Endothelial cell of umbilical vein (primary cell): Measurements from ENCODE around the gene CRYZL1. TPM values are rescaled to one million over a fixed set of nuclear protein-coding genes. Genes with fewer than 3 reads are reported as not detected.

ENCODE experiments used
- BruUV-seq: library from RNA; stranded (reverse); fragments of 400-500 nt; replicated peaks from 2 replicates; lab custom pipeline; 2021; lab: Mats Ljungman, UMichigan
- CTCF ChIA-PET: fragments of 300-600, 350-600 bp; sonication (Branson Sonifier 250); formaldehyde crosslinking; loops from one replicate; lab custom pipeline; 2021; ENCODE audit warnings: antibody characterized with exemption, inconsistent platforms; lab: Charles Lee
- POLR2A ChIA-PET: fragments of 300-600, 350-600 bp; sonication (Branson Sonifier 250); formaldehyde crosslinking; loops from one replicate; lab custom pipeline; 2021; ENCODE audit warnings: antibody characterized with exemption, inconsistent platforms; lab: Charles Lee
- DNase-seq: peaks from one replicate; pipeline ENCODE4 v3.0.0-alpha.2; 2011; ENCODE audit warnings: low read depth, low spot score
- FAIRE-seq: peaks from 2 replicates; lab custom pipeline; 2011; peaks lifted over from hg19 to GRCh38; lab: Jason Lieb, UNC
- H2AFZ ChIP-seq: 2 replicates; pipeline ENCODE4 v1.6.0; 2012; ENCODE audit warnings: low read depth, low read length, control low read depth, inconsistent platforms
- H3K27ac ChIP-seq: 2 replicates; pipeline ENCODE4 v1.5.1; 2011; ENCODE audit warnings: low read depth, mild to moderate bottlenecking, control low read depth, low read length, moderate library complexity; ENCODE audit not compliant: insufficient read depth
- H3K27me3 ChIP-seq, 2 experiments: 2 replicates each; pipeline versions ENCODE4 v1.6.0 to v1.6.1; 2011; ENCODE audit warnings: low read length in 2 of 2, mixed read lengths in 1 of 2; ENCODE audit not compliant: control insufficient read depth in 2 of 2, insufficient read depth in 2 of 2
- H3K36me3 ChIP-seq, 2 experiments: 2 replicates in 1 of 2; 3 replicates in 1 of 2; pipeline ENCODE4 v1.5.1; 2011; ENCODE audit warnings: low read length in 2 of 2, mild to moderate bottlenecking in 1 of 2, moderate library complexity in 1 of 2; ENCODE audit not compliant: control insufficient read depth in 2 of 2, insufficient read depth in 2 of 2; ENCODE audit errors: extremely low read depth in 1 of 2
- H3K4me1 ChIP-seq: 3 replicates; pipeline ENCODE4 v1.5.1; 2011; ENCODE audit warnings: mild to moderate bottlenecking, low read length; ENCODE audit not compliant: control insufficient read depth, insufficient read depth; ENCODE audit errors: extremely low read depth
- H3K4me2 ChIP-seq: 2 replicates; pipeline ENCODE4 v1.6.1; 2011; ENCODE audit warnings: low read length, control low read depth, mixed read lengths; ENCODE audit not compliant: insufficient read depth
- H3K4me3 ChIP-seq, 3 experiments: fragments of 200-600 bp in 1 of 3; sonication (generic), shearing (Covaris generic) in 1 of 3; replicated peaks in 1 of 3; 2 replicates each; pipeline ENCODE4 v1.5.1; 2011 to 2016; ENCODE audit warnings: control low read depth in 3 of 3, low read length in 3 of 3, mild to moderate bottlenecking in 2 of 3, inconsistent platforms in 1 of 3, low read depth in 1 of 3, moderate library complexity in 1 of 3; ENCODE audit not compliant: insufficient read depth in 1 of 3
- H3K79me2 ChIP-seq: 2 replicates; pipeline ENCODE4 v1.6.0; 2012; ENCODE audit warnings: low read length, inconsistent platforms; ENCODE audit not compliant: control insufficient read depth, insufficient read depth
- H3K9ac ChIP-seq: replicated peaks from 2 replicates; pipeline ENCODE3; 2011; ENCODE audit warnings: low read length, control low read depth; ENCODE audit not compliant: insufficient read depth; ENCODE audit errors: extremely low read depth
- H3K9me1 ChIP-seq: replicated peaks from 3 replicates; pipeline ENCODE4 v1.6.0; 2011; ENCODE audit warnings: mild to moderate bottlenecking, low read length; ENCODE audit not compliant: control insufficient read depth, insufficient read depth; ENCODE audit errors: extremely low read depth
- H3K9me3 ChIP-seq: replicated peaks from 2 replicates; pipeline ENCODE4 v1.5.1; 2012; ENCODE audit warnings: low read length, inconsistent platforms; ENCODE audit not compliant: control insufficient read depth, insufficient read depth
- H4K20me1 ChIP-seq: replicated peaks from 2 replicates; pipeline ENCODE3; 2011; ENCODE audit warnings: mild to moderate bottlenecking, low read length; ENCODE audit not compliant: control insufficient read depth, insufficient read depth; ENCODE audit errors: extremely low read depth
- CTCF ChIP-seq, 2 donors: IDR thresholded peaks; 1 replicate in 1 of 2; 2 replicates in 1 of 2; pipeline ENCODE4 v1.5.1; 2011; ENCODE audit warnings: low read length in 2 of 2, mild to moderate bottlenecking in 2 of 2, moderate library complexity in 2 of 2, control low read depth in 1 of 2, inconsistent platforms in 1 of 2, low read depth in 1 of 2; ENCODE audit not compliant: insufficient read depth in 1 of 2; ENCODE audit errors: extremely low read depth in 1 of 2
- EZH2 ChIP-seq: IDR thresholded peaks from 2 replicates; pipeline ENCODE4 v1.6.1; 2012; ENCODE audit warnings: borderline replicate concordance, low read depth, mild to moderate bottlenecking, moderate library complexity, low read length, inconsistent platforms; ENCODE audit not compliant: severe bottlenecking
- FOS ChIP-seq: IDR thresholded peaks from 2 replicates; pipeline ENCODE4 v1.6.1; 2011; ENCODE audit warnings: mild to moderate bottlenecking, low read length, moderate library complexity, borderline replicate concordance; ENCODE audit not compliant: insufficient read depth
- GATA2 ChIP-seq: IDR thresholded peaks from 2 replicates; pipeline ENCODE4 v1.7.0; 2011; ENCODE audit warnings: low read depth, mild to moderate bottlenecking, moderate library complexity, mixed read lengths, low read length; ENCODE audit not compliant: insufficient read length, insufficient read depth
- JUN ChIP-seq: IDR thresholded peaks from 2 replicates; pipeline ENCODE4 v1.6.1; 2011; ENCODE audit warnings: borderline replicate concordance, low read depth; ENCODE audit not compliant: insufficient read length, insufficient read depth
- MAX ChIP-seq: IDR thresholded peaks from 2 replicates; pipeline ENCODE4 v1.6.1; 2011; ENCODE audit not compliant: insufficient read depth, insufficient read length
- MYC ChIP-seq: IDR thresholded peaks from one replicate; pipeline ENCODE4 v1.6.1; 2011; ENCODE audit warnings: mild to moderate bottlenecking, low read depth, low read length
- POLR2A ChIP-seq: IDR thresholded peaks from 2 replicates; pipeline ENCODE4 v1.6.1; 2012; ENCODE audit warnings: low read depth, mild to moderate bottlenecking, control low read depth, low read length
- POLR2AphosphoS5 ChIP-seq: IDR thresholded peaks from 2 replicates; pipeline ENCODE4 v1.6.1; 2012; ENCODE audit warnings: low read depth, mild to moderate bottlenecking, control low read depth, low read length, moderate library complexity; ENCODE audit not compliant: insufficient read depth
- dilution Hi-C: fragments of 300-500 bp; cut with MboI; formaldehyde crosslinking; loops from one replicate; pipeline ENCODE4 v1.15.0; 2019; ENCODE audit warnings: low sequenced_read_pairs; ENCODE audit not compliant: extremely low pct_ligation_motif_present
- intact Hi-C: fragments of 100-400 bp; cut with micrococcal nuclease; formaldehyde crosslinking; loops from one replicate; pipeline ENCODE4 v1.10.0; 2022
- polyA plus RNA-seq, 4 experiments: library from polyadenylated mRNA; depleted of rRNA in 3 of 4; stranded (reverse) in 3 of 4; unstranded in 1 of 4; fragments of >200 nt; gene quantifications; 2 replicates each; pipeline versions ENCODE4 v1.2.1 to v1.2.3, GENCODE V29; 2011 to 2012; ENCODE audit warnings: missing spikeins in 1 of 4
- total RNA-seq: library from RNA; stranded (reverse); gene quantifications from 2 replicates; pipeline ENCODE4 v1.2.3, GENCODE V29; 2021

CRYZL1 gene
- total and polyA plus RNA-seq, 2 donors (not counting 3 experiments of a cell fraction or from before 2014, with no cell fraction given), result 26.4 to 42.1 TPM

GRCh38 chr21:33688353-33688752 is 46.8 kb upstream of the CRYZL1 start:
- intact Hi-C loops (no loop called here), dilution Hi-C loops (no loop called here)
- Histone ChIP-seq H2AFZ (no peak overlapping the region), H3K27ac (no peak overlapping the region), H3K36me3 (no peaks in the 10 kb centered on the region), H3K4me3 (no peak overlapping the region), H3K9ac (no peak overlapping the region), H3K79me2 (peaks cover 82% of the 10 kb centered on the region), H3K4me1 (peaks cover 34% of the 10 kb centered on the region), H4K20me1 (peaks cover 4% of the 10 kb centered on the region), H3K9me3 (no peaks in the 10 kb centered on the region), H3K9me1 (no peaks in the 10 kb centered on the region), H3K4me2 (no peak overlapping the region), H3K27me3 (no peaks in the 10 kb centered on the region)
- CTCF ChIA-PET, result interaction anchor here (0.8 kb wide), 1 partner anchor 8 kb away, joined by 4 read pairs; no protein-coding TSS in a partner anchor
- DNase-seq (no peak), FAIRE-seq (no peak)
- POLR2A ChIA-PET, result no interaction called here
- BruUV-seq, result no TSS peak
- TF ChIP-seq CTCF (IDR thresholded peaks at IDR 0.05; ENCODE audit: extremely low read depth in 1 of 2, insufficient read depth in 1 of 2, low read depth in 1 of 2, low read length in 2 of 2) (no peak), GATA2 (no peak), FOS (no peak), MAX (no peak), POLR2AphosphoS5 (no peak)

- intact Hi-C loops (no loop called here), dilution Hi-C loops (no loop called here)
- Histone ChIP-seq H3K9me3 (no peaks in the 10 kb centered on the region), H3K9me1 (no peaks in the 10 kb centered on the region), H3K27me3 (no peaks in the 10 kb centered on the region), H3K4me1 (peaks cover 41% of the 10 kb centered on the region), H3K79me2 (peaks cover 76% of the 10 kb centered on the region), H3K4me2 (no peak overlapping the region), H2AFZ (no peak overlapping the region), H3K27ac (no peak overlapping the region), H3K4me3 (no peak overlapping the region), H4K20me1 (peaks cover 4% of the 10 kb centered on the region), H3K9ac (no peak overlapping the region), H3K36me3 (no peaks in the 10 kb centered on the region)
- no TSS peak for BruUV-seq
- peak; percentile 76 for FAIRE-seq
- ChIA-PET CTCF (interaction anchor here (0.8 kb wide), 1 partner anchor 9 kb away, joined by 4 read pairs; no protein-coding TSS in a partner anchor), POLR2A (no interaction called here)
- TF ChIP-seq GATA2 (no peak), POLR2AphosphoS5 (no peak), CTCF (IDR thresholded peaks at IDR 0.05; ENCODE audit: extremely low read depth in 1 of 2, insufficient read depth in 1 of 2, low read depth in 1 of 2, low read length in 2 of 2) (no peak), FOS (no peak), MYC (no peak), MAX (no peak), POLR2A (no peak), EZH2 (no peak), JUN (no peak)
- DNase-seq, result no peak
Measured at GRCh38 chr21:33687634-33688033, 46.1 kb upstream of the CRYZL1 start.
